ENCODE measurements around the gene PTPN11.
"Not testable (repeated sequence)": the region's sequence is repeated elsewhere in the genome, so short reads cannot be mapped to it uniquely, and the experiment has no call there.

Gene PTPN11

DNA sequence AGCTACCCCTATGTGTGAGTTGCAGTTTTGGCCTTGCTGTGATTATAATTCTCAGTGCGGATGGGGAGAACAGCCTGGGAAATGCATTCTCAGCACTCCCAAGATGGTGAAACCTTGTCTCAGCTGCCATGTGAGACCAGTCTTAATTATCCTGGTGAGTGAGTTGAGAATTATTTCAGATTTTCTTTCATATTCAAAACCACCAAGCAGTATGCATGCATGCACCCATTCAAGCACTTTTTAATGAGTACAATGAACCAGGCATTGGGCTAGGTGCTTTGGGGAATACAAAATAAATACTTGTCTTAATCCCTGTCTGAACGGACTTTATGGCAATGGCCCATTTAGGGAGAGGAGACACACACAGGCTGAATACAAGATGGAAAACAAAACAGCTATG is 94.7 kb downstream of the PTPN11 start:
- H3K4me1 ChIP-seq (ENCODE audit: control insufficient read depth, insufficient read depth, low read length), result no peaks in the 10 kb centered on the region
- H3K36me3 ChIP-seq (ENCODE audit: control insufficient read depth, insufficient read depth, low read length), result no peaks in the 10 kb centered on the region
- no peak overlapping the region for H3K27ac ChIP-seq (ENCODE audit: low read depth, low read length)

GRCh38 chr12:112514456-112514855 is 95.7 kb downstream of the PTPN11 start:
- no peak overlapping the region for H3K4me3 ChIP-seq (ENCODE audit: low read length)
- no peak overlapping the region for H3K9ac ChIP-seq (ENCODE audit: low read length)
- no peak overlapping the region for H3K27ac ChIP-seq (ENCODE audit: low read depth, low read length)
- no peaks in the 10 kb centered on the region for H3K36me3 ChIP-seq (ENCODE audit: control insufficient read depth, insufficient read depth, low read length)
- H3K4me1 ChIP-seq (ENCODE audit: control insufficient read depth, insufficient read depth, low read length), result no peaks in the 10 kb centered on the region
- H3K27me3 ChIP-seq (ENCODE audit: control insufficient read depth, insufficient read depth, low read length), result no peaks in the 10 kb centered on the region

More for the DNA sequence above, 94.7 kb downstream of the PTPN11 start:
- Histone ChIP-seq H3K4me3 (ENCODE audit: low read length) (no peak overlapping the region), H3K27me3 (ENCODE audit: control insufficient read depth, insufficient read depth, low read length) (no peaks in the 10 kb centered on the region), H3K9ac (ENCODE audit: low read length) (no peak overlapping the region)

DNA sequence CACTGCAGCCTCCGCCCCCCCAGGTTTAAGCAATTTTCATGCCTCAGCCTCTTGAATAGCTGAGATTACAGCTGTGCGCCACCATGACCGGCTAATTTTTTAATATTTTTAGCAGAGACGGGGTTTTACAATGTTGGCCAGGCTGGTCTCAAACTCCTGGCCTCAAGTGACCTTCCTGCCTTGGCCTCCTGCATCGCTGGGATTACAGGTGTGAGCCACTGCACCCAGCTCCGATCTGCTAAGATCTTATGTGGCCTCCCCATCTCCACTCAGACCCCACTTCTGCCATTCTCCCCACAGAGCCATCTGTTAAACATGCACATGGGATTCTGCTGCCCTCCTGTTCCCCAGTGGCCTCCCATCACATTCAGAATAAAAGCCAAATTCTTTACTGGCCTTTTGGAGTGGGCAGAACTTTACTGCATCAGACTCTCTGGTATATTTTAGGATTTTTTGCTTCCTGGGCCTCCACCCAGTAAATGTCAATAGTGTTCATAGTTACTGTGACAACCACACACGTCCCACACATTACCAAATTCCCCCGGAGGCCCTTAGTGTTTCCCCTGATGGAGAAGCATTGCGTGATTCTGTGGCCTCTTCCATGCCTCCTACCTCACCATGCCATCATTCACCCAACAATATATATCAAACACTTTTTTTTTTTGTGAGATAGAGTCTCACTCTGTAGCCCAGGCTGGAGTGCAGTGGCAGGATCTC is 96.3 kb downstream of the PTPN11 start:
- Histone ChIP-seq H3K27me3 (ENCODE audit: control insufficient read depth, insufficient read depth, low read length) (no peaks in the 10 kb centered on the region), H3K4me1 (ENCODE audit: control insufficient read depth, insufficient read depth, low read length) (no peaks in the 10 kb centered on the region), H3K36me3 (ENCODE audit: control insufficient read depth, insufficient read depth, low read length) (no peaks in the 10 kb centered on the region), H3K27ac (ENCODE audit: low read depth, low read length) (no peak overlapping the region), H3K4me3 (ENCODE audit: low read length) (no peak overlapping the region), H3K9ac (ENCODE audit: low read length) (no peak overlapping the region)

GRCh38 chr12:112515868-112516267 is 97.1 kb downstream of the PTPN11 start:
- Histone ChIP-seq H3K36me3 (ENCODE audit: control insufficient read depth, insufficient read depth, low read length) (no peaks in the 10 kb centered on the region), H3K4me3 (ENCODE audit: low read length) (no peak overlapping the region), H3K4me1 (ENCODE audit: control insufficient read depth, insufficient read depth, low read length) (no peaks in the 10 kb centered on the region), H3K27ac (ENCODE audit: low read depth, low read length) (no peak overlapping the region), H3K27me3 (ENCODE audit: control insufficient read depth, insufficient read depth, low read length) (no peaks in the 10 kb centered on the region), H3K9ac (ENCODE audit: low read length) (no peak overlapping the region)

DNA sequence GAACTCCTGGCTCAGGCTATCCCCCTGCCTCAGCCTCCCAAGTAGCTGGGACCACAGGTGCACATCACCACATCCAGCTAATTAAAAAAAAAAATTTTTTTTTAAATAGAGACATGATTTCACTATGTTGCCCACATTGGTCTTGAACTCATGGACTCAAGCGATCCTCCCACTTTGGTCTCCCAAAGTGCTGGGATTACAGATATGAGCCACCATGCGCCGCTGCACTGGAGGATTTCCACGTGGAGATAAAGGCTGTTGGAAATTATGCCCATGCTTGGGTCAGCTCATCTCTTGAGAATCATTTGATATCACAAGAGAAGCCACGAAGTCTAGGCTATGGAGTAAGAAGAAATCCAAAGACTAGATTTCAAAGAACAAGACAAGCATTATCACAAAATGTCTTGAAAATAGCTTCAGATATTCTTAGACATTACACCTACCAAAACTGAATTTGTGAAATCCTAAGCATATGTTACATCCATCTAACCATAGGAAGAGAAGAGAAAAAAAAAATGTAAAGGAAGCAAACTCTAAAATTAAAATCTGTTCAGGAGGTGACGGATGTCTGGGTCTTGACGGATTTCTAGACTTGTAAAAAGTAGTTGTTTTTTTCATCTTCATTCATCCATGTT is 99.1 kb downstream of the PTPN11 start:
- Histone ChIP-seq H3K4me1 (ENCODE audit: control insufficient read depth, insufficient read depth, low read length) (no peaks in the 10 kb centered on the region), H3K27ac (ENCODE audit: low read depth, low read length) (no peak overlapping the region), H3K9ac (ENCODE audit: low read length) (no peak overlapping the region), H3K4me3 (ENCODE audit: low read length) (no peak overlapping the region), H3K36me3 (ENCODE audit: control insufficient read depth, insufficient read depth, low read length) (no peaks in the 10 kb centered on the region), H3K27me3 (ENCODE audit: control insufficient read depth, insufficient read depth, low read length) (no peaks in the 10 kb centered on the region)

GRCh38 chr12:112518365-112518735 is 99.6 kb downstream of the PTPN11 start:
- Histone ChIP-seq H3K9ac (ENCODE audit: low read length) (no peak overlapping the region), H3K36me3 (ENCODE audit: control insufficient read depth, insufficient read depth, low read length) (no peaks in the 10 kb centered on the region), H3K4me1 (ENCODE audit: control insufficient read depth, insufficient read depth, low read length) (no peaks in the 10 kb centered on the region), H3K27me3 (ENCODE audit: control insufficient read depth, insufficient read depth, low read length) (no peaks in the 10 kb centered on the region), H3K27ac (ENCODE audit: low read depth, low read length) (no peak overlapping the region), H3K4me3 (ENCODE audit: low read length) (no peak overlapping the region)

DNA sequence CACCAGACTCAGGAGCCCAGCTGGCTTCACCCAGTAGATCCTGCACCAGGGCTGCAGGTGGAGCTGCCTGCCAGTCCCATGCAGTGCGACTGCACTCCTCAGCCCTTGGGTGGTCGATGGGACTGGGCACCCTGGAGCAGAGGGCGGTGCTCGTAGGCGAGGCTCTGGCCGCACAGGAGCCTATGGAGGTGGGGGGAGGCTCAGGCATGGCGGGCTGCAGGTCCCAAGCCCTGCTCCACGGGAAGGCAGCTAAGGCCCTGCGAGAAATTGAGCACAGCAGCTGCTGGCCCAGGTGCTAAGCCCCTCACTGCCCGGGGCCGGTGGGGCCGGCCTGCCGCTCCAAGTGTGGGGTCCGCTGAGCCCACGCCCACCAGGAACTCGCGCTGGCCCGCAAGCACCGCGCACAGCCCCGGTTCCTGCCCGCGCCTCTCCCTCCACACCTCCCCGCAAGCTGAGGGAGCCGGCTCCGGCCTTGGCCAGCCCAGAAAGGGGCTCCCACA is 101.1 kb downstream of the PTPN11 start:
- H3K27me3 ChIP-seq (ENCODE audit: control insufficient read depth, insufficient read depth, low read length); H3K4me3 ChIP-seq (ENCODE audit: low read length); H3K27ac ChIP-seq (ENCODE audit: low read depth, low read length); H3K4me1 ChIP-seq (ENCODE audit: control insufficient read depth, insufficient read depth, low read length); H3K36me3 ChIP-seq (ENCODE audit: control insufficient read depth, insufficient read depth, low read length); H3K9ac ChIP-seq (ENCODE audit: low read length): not testable (repeated sequence)

GRCh38 chr12:112523856-112524255 is 105.1 kb downstream of the PTPN11 start:
- Histone ChIP-seq H3K36me3 (ENCODE audit: control insufficient read depth, insufficient read depth, low read length) (no peaks in the 10 kb centered on the region), H3K4me1 (ENCODE audit: control insufficient read depth, insufficient read depth, low read length) (no peaks in the 10 kb centered on the region), H3K9ac (ENCODE audit: low read length) (no peak overlapping the region), H3K4me3 (ENCODE audit: low read length) (no peak overlapping the region), H3K27ac (ENCODE audit: low read depth, low read length) (no peak overlapping the region), H3K27me3 (ENCODE audit: control insufficient read depth, insufficient read depth, low read length) (no peaks in the 10 kb centered on the region)

DNA sequence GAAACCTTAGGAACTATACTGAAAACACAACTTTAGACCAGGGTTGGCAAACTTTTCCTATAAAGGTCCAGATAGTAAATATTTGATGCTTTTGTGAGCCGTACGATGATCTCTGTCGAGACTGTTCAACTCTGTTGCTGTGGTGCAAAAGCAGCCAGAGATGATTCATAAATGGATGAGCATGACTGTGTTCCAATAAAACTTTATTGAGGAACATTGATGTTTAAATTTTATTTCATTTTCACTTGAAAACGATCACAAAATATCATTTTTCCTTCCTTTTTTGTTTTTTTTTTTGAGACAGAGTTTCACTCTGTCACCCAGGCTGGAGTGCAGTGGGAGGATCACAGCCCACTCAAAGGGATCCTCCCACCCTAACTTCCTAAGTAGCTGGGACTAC is 105.5 kb downstream of the PTPN11 start:
- Histone ChIP-seq H3K4me1 (ENCODE audit: control insufficient read depth, insufficient read depth, low read length) (no peaks in the 10 kb centered on the region), H3K36me3 (ENCODE audit: control insufficient read depth, insufficient read depth, low read length) (no peaks in the 10 kb centered on the region), H3K9ac (ENCODE audit: low read length) (no peak overlapping the region), H3K27me3 (ENCODE audit: control insufficient read depth, insufficient read depth, low read length) (no peaks in the 10 kb centered on the region), H3K27ac (ENCODE audit: low read depth, low read length) (no peak overlapping the region), H3K4me3 (ENCODE audit: low read length) (no peak overlapping the region)

DNA sequence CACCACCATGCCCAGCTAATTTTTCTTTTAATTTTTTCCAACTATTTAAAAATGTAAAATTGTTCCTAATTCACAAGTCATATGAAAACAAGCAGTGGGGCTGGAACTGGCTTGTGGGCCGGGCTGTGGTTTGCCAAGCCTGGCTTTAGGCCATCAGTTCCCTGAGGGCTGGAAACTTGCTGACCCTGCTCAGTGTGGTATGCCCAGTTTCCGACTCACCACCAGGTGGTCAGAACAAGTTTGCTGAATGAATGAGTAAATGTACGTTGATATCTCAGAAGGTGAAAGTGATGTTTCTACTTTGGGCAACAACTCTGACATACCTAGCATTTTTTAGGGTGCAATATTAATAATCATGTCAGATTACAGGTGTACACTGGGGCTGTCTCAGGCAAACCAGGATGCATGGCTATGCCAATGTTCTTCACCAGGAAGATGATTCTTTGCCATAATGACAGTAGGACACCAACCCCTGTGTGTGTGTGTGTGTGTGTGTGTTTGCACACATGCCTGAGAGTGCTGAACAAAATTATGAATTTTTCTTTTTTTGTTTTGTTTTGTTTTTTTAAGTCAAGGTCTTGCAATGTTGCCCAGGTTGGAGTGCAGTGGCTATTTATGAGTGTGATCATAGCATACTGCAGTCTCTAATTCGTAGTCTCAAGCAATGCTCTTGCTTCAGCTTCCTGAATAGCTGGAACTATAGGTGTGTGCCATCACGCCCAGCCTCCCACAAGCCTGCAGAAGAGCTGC is 106.1 kb downstream of the PTPN11 start:
- Histone ChIP-seq H3K4me3 (ENCODE audit: low read length) (no peak overlapping the region), H3K36me3 (ENCODE audit: control insufficient read depth, insufficient read depth, low read length) (no peaks in the 10 kb centered on the region), H3K9ac (ENCODE audit: low read length) (no peak overlapping the region), H3K27me3 (ENCODE audit: control insufficient read depth, insufficient read depth, low read length) (no peaks in the 10 kb centered on the region), H3K27ac (ENCODE audit: low read depth, low read length) (no peak overlapping the region), H3K4me1 (ENCODE audit: control insufficient read depth, insufficient read depth, low read length) (no peaks in the 10 kb centered on the region)

DNA sequence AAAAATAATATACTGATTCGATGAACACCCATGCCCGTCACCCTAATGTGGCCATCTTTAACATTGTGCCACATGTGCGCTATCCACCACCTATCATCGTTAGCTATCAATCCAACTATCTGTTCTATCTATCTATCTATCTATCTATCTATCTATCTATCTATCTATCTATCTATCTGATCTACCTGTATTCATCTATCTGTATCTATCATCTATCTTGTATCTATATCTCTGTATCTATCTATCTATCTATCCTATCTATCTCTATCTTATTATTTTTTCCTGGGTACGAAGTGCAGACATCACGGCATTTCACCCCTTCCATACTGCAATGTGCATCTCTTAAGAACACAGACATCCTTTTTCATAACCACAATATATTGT is 106.7 kb downstream of the PTPN11 start:
- H3K36me3 ChIP-seq (ENCODE audit: control insufficient read depth, insufficient read depth, low read length), result no peaks in the 10 kb centered on the region
- no peak overlapping the region for H3K4me3 ChIP-seq (ENCODE audit: low read length)
- no peaks in the 10 kb centered on the region for H3K27me3 ChIP-seq (ENCODE audit: control insufficient read depth, insufficient read depth, low read length)
- H3K9ac ChIP-seq (ENCODE audit: low read length), result no peak overlapping the region
- H3K27ac ChIP-seq (ENCODE audit: low read depth, low read length), result no peak overlapping the region
- no peaks in the 10 kb centered on the region for H3K4me1 ChIP-seq (ENCODE audit: control insufficient read depth, insufficient read depth, low read length)

DNA sequence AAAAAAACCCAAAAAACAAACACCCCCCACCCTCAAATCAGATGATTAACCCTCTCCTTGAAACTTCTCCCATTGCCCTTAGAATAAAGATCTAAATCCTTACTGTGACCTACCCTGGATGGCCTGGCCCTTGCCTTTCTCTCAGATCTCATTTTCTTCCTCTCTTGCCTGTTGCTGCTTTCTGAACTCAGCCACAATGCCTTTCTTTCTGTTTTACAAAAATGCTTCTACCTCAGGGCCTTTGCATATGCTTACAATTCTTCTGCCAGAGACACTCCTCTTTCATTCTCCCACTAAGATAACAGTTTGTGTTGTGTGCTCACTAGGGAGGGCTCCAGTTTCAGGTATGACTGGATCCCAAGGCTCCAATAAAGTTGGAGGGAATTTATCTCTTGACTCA is 108.3 kb downstream of the PTPN11 start:
- Histone ChIP-seq H3K27me3 (ENCODE audit: control insufficient read depth, insufficient read depth, low read length) (no peaks in the 10 kb centered on the region), H3K4me3 (ENCODE audit: low read length) (no peak overlapping the region), H3K27ac (ENCODE audit: low read depth, low read length) (no peak overlapping the region), H3K36me3 (ENCODE audit: control insufficient read depth, insufficient read depth, low read length) (no peaks in the 10 kb centered on the region), H3K9ac (ENCODE audit: low read length) (no peak overlapping the region), H3K4me1 (ENCODE audit: control insufficient read depth, insufficient read depth, low read length) (no peaks in the 10 kb centered on the region)

All from rectal smooth muscle tissue (tissue), 1 donor.